GM23338 (cell line): Measurements from ENCODE around the gene PRR36.

Source experiments
- EZH2 ChIP-seq: fragments of 200-600 bp; sonication (generic); IDR thresholded peaks from one replicate; pipeline ENCODE4 v1.8.0; 2017; ENCODE audit warnings: antibody characterized with exemption, mild to moderate bottlenecking, low read depth; ENCODE audit not compliant: unreplicated experiment
- POLR2AphosphoS5 ChIP-seq: IDR thresholded peaks from 2 replicates; pipeline ENCODE4 v1.6.1; 2016; ENCODE audit warnings: antibody characterized with exemption, low read depth
- TF ChIP-seq, protein P1 (sequence below): IDR thresholded peaks from one replicate; pipeline ENCODE4 v1.6.1; 2018; ENCODE audit warnings: antibody characterized with exemption; ENCODE audit not compliant: unreplicated experiment
- TF ChIP-seq, protein P2 (sequence below), 2 experiments: fragments of 200-600 bp in 1 of 2; sonication (generic) in 1 of 2; conservative IDR thresholded peaks; 2 replicates each; pipeline versions ENCODE4 v1.5.1 to v1.6.1; 2016 to 2017; ENCODE audit warnings: antibody characterized with exemption in 2 of 2, low read depth in 2 of 2, mild to moderate bottlenecking in 2 of 2, moderate library complexity in 1 of 2

DNA sequence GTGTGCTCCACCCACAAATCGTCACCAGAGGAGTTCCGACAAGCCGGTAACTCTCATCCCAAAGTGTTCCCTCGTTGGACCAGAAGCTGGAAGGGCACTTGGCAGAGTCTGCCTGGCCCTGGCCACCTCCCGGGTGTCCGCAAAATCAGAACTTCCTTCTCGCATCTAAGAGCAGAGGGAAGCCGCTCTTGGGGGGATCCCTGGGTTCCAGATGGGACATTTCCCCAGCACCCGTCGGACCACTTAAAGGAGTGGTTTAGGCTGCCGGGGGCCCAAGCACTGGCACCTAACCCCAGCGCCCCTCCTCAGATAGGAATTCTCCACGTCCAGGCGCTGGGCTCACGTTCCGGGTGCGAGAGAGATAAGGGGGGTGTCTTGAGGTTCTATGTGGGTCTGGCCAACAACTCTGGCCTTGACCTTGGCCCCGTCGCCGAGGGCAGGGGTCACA is 28.6 kb upstream of the PRR36 start:
- TF ChIP-seq POLR2AphosphoS5 (no peak), EZH2 (no peak)
- TF ChIP-seq, protein P1, sequence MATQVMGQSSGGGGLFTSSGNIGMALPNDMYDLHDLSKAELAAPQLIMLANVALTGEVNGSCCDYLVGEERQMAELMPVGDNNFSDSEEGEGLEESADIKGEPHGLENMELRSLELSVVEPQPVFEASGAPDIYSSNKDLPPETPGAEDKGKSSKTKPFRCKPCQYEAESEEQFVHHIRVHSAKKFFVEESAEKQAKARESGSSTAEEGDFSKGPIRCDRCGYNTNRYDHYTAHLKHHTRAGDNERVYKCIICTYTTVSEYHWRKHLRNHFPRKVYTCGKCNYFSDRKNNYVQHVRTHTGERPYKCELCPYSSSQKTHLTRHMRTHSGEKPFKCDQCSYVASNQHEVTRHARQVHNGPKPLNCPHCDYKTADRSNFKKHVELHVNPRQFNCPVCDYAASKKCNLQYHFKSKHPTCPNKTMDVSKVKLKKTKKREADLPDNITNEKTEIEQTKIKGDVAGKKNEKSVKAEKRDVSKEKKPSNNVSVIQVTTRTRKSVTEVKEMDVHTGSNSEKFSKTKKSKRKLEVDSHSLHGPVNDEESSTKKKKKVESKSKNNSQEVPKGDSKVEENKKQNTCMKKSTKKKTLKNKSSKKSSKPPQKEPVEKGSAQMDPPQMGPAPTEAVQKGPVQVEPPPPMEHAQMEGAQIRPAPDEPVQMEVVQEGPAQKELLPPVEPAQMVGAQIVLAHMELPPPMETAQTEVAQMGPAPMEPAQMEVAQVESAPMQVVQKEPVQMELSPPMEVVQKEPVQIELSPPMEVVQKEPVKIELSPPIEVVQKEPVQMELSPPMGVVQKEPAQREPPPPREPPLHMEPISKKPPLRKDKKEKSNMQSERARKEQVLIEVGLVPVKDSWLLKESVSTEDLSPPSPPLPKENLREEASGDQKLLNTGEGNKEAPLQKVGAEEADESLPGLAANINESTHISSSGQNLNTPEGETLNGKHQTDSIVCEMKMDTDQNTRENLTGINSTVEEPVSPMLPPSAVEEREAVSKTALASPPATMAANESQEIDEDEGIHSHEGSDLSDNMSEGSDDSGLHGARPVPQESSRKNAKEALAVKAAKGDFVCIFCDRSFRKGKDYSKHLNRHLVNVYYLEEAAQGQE = no peak
- TF ChIP-seq, protein P2, sequence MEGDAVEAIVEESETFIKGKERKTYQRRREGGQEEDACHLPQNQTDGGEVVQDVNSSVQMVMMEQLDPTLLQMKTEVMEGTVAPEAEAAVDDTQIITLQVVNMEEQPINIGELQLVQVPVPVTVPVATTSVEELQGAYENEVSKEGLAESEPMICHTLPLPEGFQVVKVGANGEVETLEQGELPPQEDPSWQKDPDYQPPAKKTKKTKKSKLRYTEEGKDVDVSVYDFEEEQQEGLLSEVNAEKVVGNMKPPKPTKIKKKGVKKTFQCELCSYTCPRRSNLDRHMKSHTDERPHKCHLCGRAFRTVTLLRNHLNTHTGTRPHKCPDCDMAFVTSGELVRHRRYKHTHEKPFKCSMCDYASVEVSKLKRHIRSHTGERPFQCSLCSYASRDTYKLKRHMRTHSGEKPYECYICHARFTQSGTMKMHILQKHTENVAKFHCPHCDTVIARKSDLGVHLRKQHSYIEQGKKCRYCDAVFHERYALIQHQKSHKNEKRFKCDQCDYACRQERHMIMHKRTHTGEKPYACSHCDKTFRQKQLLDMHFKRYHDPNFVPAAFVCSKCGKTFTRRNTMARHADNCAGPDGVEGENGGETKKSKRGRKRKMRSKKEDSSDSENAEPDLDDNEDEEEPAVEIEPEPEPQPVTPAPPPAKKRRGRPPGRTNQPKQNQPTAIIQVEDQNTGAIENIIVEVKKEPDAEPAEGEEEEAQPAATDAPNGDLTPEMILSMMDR (conservative IDR thresholded peaks at IDR 0.05; ENCODE audit: low read depth in 2 of 2) = no peak
